Measurements from ENCODE around the gene GSN.

Gene GSN

GRCh38 chr9:121354141-121354540 lies 86.2 kb downstream of the GSN start:
- no peak for DNase-seq

GRCh38 chr9:121354762-121355161 lies 86.8 kb downstream of the GSN start:
- DNase-seq: no peak

GRCh38 chr9:121357011-121357410 lies 89.0 kb downstream of the GSN start:
- no peak for DNase-seq

GRCh38 chr9:121358751-121359150 lies 90.8 kb downstream of the GSN start:
- DNase-seq: no peak

- no peak for DNase-seq
Measured at GRCh38 chr9:121359351-121360294, 91.7 kb downstream of the GSN start.

- DNase-seq: no peak
Measured at GRCh38 chr9:121360601-121361374, 92.8 kb downstream of the GSN start.

- no peak for DNase-seq
Measured at GRCh38 chr9:121362813-121363621, 95.1 kb downstream of the GSN start.

- DNase-seq: no peak
Measured at GRCh38 chr9:121363622-121363961, 95.6 kb downstream of the GSN start.

GRCh38 chr9:121364077-121364476 lies 96.1 kb downstream of the GSN start:
- no peak for DNase-seq

GRCh38 chr9:121364886-121365285 lies 96.9 kb downstream of the GSN start:
- no peak for DNase-seq

GRCh38 chr9:121365564-121365963 lies 97.6 kb downstream of the GSN start:
- no peak for DNase-seq

GRCh38 chr9:121366611-121367192 lies 98.7 kb downstream of the GSN start:
- DNase-seq: no peak

- DNase-seq: no peak
Measured at GRCh38 chr9:121367306-121368137, 99.6 kb downstream of the GSN start.

- DNase-seq: no peak
Measured at GRCh38 chr9:121368138-121368522, 100.2 kb downstream of the GSN start.

GRCh38 chr9:121368745-121369144 lies 100.8 kb downstream of the GSN start:
- no peak for DNase-seq

GRCh38 chr9:121369595-121370265 lies 101.8 kb downstream of the GSN start, which contains the start of gene STOM:
TSS of gene STOM (minus strand) at chr9:121370250. CDS start at chr9:121370187, 63 bp downstream.
- no peak for DNase-seq

- no peak for DNase-seq
Measured at GRCh38 chr9:121371495-121372061, 103.6 kb downstream of the GSN start.

- DNase-seq: no peak
Measured at GRCh38 chr9:121372239-121373010, 104.5 kb downstream of the GSN start.

GRCh38 chr9:121373011-121373729 lies 105.2 kb downstream of the GSN start:
- no peak for DNase-seq
